HG02970 (cell line): ENCODE results near the gene AVEN.

Experiments
- ATAC-seq: cut with Tn5 transposase; IDR thresholded peaks from one replicate; pipeline ENCODE4 v1.9.1; 2021; ENCODE audit warnings: mild to moderate bottlenecking, moderate library complexity, moderate number of reproducible peaks; ENCODE audit not compliant: unreplicated experiment, low FRiP score

Gene AVEN

DNA sequence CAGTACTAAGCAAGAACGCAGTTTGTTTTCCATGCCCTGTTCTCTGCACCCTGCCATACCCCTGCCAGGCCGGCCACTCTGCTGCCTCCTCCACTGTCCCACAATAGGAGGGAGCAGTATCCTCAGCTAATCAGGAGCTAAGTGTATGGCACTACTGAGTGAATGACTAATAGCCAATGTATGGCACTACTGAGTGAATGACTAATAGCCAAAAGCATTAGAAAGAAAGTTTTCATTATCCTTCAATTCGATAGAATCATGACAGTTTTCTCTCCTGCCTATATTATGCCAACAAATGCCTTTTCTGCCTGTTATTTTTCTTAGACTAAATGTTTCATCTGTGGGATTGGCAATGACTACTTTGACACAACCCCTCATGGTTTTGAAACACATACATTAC lies 178.2 kb downstream of the AVEN start:
- no peak for ATAC-seq

- no peak for ATAC-seq
These were observed 178.9 kb downstream of the AVEN start for GRCh38 chr15:33859992-33860545.

DNA sequence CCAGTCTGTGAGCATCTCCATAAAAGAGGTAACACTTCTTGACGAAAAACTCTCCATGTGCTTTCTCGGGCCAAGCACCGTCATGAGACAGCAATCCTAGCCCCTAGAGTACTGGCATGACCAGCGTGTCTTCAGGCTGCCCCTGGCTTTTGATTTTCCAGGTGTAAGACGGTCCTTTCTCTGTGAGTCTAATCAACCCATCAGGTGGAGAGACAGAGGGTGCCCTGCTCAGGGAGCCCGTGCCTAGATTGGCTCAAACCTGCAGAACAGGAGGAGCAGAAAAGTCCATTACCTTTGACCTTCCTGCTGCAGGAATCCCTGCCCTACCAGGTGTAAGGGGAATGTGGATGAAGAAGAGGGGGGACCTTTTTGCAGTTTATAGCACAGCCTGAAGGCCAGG lies 180.2 kb downstream of the AVEN start:
- no peak for ATAC-seq

DNA sequence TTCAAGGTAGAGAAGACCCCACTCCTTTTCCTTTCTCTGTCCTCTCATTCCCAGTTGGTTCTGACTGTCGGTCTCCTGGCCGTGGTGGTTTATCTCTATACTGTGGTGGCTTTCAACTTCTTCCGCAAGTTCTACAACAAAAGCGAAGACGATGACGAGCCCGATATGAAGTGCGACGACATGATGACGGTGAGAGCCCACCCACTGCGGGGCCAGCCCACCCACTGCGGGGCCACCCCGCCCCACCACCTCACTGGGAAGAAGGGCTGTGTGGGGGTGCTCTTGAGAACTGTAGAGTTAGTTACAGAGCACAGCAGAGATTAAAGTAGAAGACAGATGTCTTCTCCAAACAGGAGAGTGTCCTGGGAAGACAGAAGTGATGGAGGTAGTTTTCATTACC lies 181.3 kb downstream of the AVEN start:
- no peak for ATAC-seq

DNA sequence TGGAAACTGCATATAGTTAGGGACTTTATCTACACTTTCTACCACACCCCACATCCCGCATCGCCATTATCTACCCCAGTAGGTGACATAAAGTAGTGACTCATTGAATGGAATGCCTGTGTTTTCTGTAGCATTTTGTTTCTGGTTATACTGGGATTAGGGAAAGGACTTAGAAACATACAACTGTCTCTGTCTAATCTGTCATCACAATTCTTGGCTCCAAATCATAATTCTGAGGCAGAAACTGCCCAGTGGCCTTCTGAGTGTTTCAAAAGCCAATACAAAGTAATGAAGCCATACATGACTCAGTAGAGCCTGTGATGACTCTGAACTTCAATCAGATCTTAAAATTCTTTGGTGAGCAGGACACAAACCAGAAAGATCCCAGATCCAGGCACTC lies 186.4 kb downstream of the AVEN start:
- no peak for ATAC-seq

DNA sequence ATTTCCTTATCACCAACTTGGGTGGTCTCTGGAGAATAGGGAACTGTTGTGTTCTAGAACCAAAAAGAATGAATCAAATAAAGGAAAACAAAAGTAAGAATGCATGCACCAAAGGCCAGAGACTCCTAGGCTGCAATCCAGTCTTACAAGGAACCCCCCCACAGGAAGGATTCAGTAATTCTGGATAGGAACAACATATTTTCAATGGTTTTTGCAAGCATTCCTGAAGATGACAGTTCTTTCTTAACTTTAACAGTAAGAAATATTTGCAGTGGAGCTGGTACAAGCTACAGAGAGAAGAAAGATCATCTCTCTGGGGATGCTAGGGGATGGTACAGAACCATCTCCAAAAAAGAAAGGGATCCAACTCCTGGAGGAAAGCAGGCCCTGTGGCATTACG lies 186.9 kb downstream of the AVEN start:
- ATAC-seq = no peak

DNA sequence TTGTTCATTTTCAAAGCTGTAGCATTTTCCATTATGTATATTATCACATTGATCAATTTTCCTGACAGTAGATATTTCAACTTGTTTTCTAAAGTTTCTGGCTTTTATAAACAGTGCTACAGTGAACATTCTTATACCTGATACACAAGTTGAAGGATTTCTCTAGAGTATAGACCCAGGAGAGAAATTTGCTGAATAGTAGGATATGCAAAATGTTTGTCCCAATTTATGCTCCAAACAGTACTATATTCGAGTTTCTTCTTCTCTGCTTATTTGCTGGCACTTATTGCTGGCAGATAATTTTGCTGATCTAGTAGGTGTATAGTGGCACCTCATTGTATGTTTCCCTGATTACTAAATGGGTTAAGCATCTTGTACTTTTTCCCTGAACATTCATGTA lies 187.9 kb downstream of the AVEN start:
- no peak for ATAC-seq

DNA sequence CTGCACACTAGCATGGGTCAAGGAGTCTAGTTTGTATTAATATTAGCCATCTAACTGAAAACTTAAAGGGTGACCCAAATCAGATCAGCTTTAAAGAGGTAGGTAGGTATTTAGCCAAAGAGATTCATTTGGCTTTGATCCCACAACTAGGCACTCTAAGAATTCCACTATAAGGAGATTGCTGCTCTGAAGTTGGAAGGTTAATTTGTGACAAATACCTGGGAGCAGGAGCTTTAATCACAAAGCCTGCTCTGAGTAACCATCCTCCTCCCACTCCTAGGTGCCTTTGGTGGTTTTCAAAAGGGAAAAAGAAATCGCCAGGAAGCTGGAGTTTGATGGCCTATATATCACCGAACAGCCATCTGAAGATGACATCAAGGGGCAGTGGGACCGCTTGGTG lies 191.0 kb downstream of the AVEN start:
- ATAC-seq = no peak

- ATAC-seq = no peak
These were observed 192.1 kb downstream of the AVEN start for GRCh38 chr15:33846862-33847261.

DNA sequence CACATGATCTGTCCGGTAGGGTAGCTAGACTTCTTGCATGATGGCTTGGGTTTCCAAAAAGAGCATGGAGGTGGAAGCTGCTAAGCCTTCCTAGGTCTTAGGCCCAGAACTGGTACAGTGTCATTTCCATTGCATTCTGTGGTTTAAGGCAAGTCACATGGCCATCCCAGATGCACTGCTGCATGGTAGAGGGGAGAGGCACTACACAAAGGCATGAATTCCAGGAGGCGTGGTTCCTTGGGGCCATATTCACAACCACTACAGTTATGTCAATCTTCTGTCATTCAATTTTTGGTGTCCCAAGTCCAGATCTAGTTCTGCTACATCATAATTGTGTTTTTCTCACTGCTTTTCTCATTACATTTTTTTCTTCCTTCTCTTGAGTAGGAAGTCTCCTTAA lies 192.9 kb downstream of the AVEN start:
- ATAC-seq = no peak

GRCh38 chr15:33844597-33844996 lies 194.4 kb downstream of the AVEN start:
- ATAC-seq = no peak

DNA sequence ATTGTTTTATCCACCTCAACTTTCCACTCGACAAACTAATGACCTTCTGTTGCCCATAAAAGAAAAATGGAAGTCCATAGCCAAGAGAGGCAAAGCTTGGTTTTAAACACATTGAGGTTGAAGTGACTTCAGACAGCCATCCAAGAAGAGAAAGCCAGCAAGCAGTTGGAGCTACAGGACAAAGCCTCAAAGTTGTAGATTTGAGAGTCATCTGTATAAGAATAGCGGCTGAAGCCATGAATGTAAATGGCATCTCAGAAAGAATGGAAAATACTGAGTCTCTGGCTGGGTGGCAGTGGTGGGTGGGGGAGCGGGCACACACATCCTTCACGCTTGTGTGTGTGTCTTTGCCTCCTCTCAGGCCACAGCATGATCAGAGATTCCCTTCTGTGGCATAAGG lies 194.8 kb downstream of the AVEN start:
- no peak for ATAC-seq

- no peak for ATAC-seq
These were observed 198.4 kb downstream of the AVEN start for GRCh38 chr15:33840615-33841014.

- no peak for ATAC-seq
These were observed 199.5 kb downstream of the AVEN start for GRCh38 chr15:33839540-33839939.

DNA sequence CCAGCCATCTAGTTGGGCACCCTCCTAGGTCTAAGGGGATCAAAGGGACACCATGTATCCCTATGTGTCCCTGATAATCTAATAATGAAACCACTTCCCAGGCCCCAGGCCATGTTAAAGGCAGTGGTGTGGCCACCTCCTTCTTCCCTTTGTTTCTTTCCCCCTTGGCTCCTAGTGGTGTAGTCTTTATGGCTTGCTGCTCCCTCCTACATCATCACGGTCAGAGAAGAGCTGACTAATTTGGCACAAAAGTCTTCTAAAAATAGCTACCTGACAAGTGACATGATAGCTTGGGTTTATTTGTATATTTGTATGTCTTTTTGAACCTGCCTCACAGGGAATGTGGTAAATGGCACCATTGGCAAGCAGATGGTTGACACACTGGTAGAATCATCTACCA lies 201.7 kb downstream of the AVEN start:
- ATAC-seq = no peak

- no peak for ATAC-seq
These were observed 203.9 kb downstream of the AVEN start for GRCh38 chr15:33834892-33835743.

DNA sequence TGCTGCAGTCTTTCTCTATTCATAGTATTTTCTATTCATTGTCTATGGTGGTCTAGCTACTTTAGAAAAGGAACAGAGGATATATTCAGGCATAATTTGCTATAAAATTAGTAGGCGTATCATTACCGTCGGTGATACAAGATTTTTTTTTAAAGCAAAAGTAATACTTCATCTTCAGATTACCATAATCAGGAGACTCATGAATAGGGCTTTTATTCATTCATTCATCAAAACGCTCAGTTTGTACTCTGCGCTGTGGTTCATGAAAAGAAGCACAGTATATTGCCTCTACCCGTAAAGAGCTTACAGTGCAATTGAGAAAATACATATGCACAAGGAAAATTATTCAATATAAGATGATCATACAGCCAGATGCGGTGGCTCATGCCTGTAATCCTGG lies 207.4 kb downstream of the AVEN start:
- ATAC-seq = no peak

DNA sequence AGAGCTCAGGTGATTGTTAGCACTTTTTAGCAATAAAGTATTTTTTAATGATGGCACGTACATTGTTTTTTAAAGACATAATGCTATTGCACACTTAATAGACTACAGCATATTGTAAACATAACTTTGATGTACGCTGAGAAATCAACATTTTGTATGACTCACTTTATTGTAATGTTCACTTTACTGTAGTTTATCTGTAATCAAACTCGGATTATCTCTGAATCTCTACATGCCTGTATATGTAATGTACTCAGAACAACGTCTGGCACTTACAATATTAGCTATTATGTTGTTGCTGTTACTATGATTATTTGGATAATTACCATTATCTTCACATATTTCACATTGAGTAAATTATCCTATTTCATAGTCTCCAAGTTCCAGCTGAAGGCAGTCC lies 208.7 kb downstream of the AVEN start:
- ATAC-seq = no peak

GRCh38 chr15:33826201-33826600 lies 212.8 kb downstream of the AVEN start:
- no peak for ATAC-seq

GRCh38 chr15:33825453-33825852 lies 213.6 kb downstream of the AVEN start:
- no peak for ATAC-seq

GRCh38 chr15:33823119-33823518 lies 215.9 kb downstream of the AVEN start:
- no peak for ATAC-seq

GRCh38 chr15:33822479-33822878 lies 216.5 kb downstream of the AVEN start:
- no peak for ATAC-seq
